ENCODE data around the gene DYSF. TPM values are rescaled to one million over a fixed set of nuclear protein-coding genes. Genes with fewer than 3 reads are reported as not detected.

Gene DYSF
- total and polyA plus RNA-seq, 2 donors (not counting 1 experiment from before 2014, with no cell fraction given) = 0.17 to 0.43 TPM

- no peaks in the 10 kb centered on the region for H3K36me3 ChIP-seq (replicated peaks in 1 of 2; ENCODE audit: control extremely low read depth in 1 of 2, control insufficient read depth in 1 of 2, extremely low read depth in 1 of 2, insufficient read depth in 2 of 2, low read length in 1 of 2)
- no peaks in the 10 kb centered on the region for H3K4me1 Mint-ChIP-seq
- CTCF ChIA-PET = no interaction called here
- peaks cover 40% of the 10 kb centered on the region for H3K27me3 Mint-ChIP-seq
- TF ChIP-seq CTCF (IDR thresholded peaks at IDR 0.05) = no peak
- no peak for TF ChIP-seq EZH2 (IDR thresholded peaks at IDR 0.05; ENCODE audit: borderline replicate concordance, insufficient read depth, low read depth, low read length, poor library complexity, severe bottlenecking)
- H3K9me3 ChIP-seq (ENCODE audit: control extremely low read depth in 1 of 3, control insufficient read depth in 2 of 3, insufficient read depth in 1 of 3, low read length in 2 of 3) = peaks cover 0 to 3% (median 0%) of the 10 kb centered on the region in 3 donors
- H3K9me3 Mint-ChIP-seq (ENCODE audit: insufficient read depth) = no peaks in the 10 kb centered on the region
- no peak for DNase-seq
- ATAC-seq (ENCODE audit: low read depth) = no peak
- H3K4me3 ChIP-seq (ENCODE audit: control extremely low read depth in 1 of 5, extremely low read depth in 1 of 5, insufficient read depth in 1 of 5, low read depth in 2 of 5, low read length in 4 of 5) = no peak overlapping the region
- 88% methylated on average over 9 of the region's 9 CpGs for WGBS (ENCODE audit: insufficient coverage)
- no peak overlapping the region for H3K27ac Mint-ChIP-seq
- no peaks in the 10 kb centered on the region for H3K4me1 ChIP-seq (ENCODE audit: control insufficient read depth in 2 of 2, insufficient read depth in 2 of 2, low read length in 2 of 2)
- POLR2A ChIA-PET = no interaction called here
- H3K27ac ChIP-seq (ENCODE audit: low read length in 2 of 2) = no peak overlapping the region
- no peak overlapping the region for H3K4me2 ChIP-seq (replicated peaks; ENCODE audit: low read depth, low read length, poor library complexity, severe bottlenecking)
- no peak overlapping the region for H3K4me3 Mint-ChIP-seq
- no peaks in the 10 kb centered on the region for H3K79me2 ChIP-seq (ENCODE audit: control insufficient read depth, insufficient read depth, low read length)
- H3K9ac ChIP-seq (ENCODE audit: low read length) = no peak overlapping the region
- H4K20me1 ChIP-seq (ENCODE audit: control insufficient read depth, insufficient read depth, low read length, poor library complexity, severe bottlenecking) = no peaks in the 10 kb centered on the region
- intact Hi-C loops (cut with micrococcal nuclease) = no loop called here
- no peak overlapping the region for H2AFZ ChIP-seq (ENCODE audit: insufficient read depth, low read depth, low read length, poor library complexity, severe bottlenecking)
- peaks cover 0 to 10% (median 0%) of the 10 kb centered on the region in 4 experiments for H3K27me3 ChIP-seq (replicated peaks in 1 of 4; ENCODE audit: control extremely low read depth in 1 of 4, control insufficient read depth in 3 of 4, insufficient read depth in 4 of 4, low read length in 3 of 4)
These were observed 147.2 kb downstream of the DYSF start for GRCh38 chr2:71600555-71600954.

GRCh38 chr2:71601136-71602114, 148.1 kb downstream of the DYSF start:
- ChIA-PET POLR2A (no interaction called here), CTCF (no interaction called here)
- no peak for TF ChIP-seq CTCF (IDR thresholded peaks at IDR 0.05)
- no peak for TF ChIP-seq EZH2 (IDR thresholded peaks at IDR 0.05; ENCODE audit: borderline replicate concordance, insufficient read depth, low read depth, low read length, poor library complexity, severe bottlenecking)
- WGBS (ENCODE audit: insufficient coverage) = 90% methylated on average over 8 of the region's 11 CpGs
- Histone ChIP-seq H3K36me3 (replicated peaks in 1 of 2; ENCODE audit: control extremely low read depth in 1 of 2, control insufficient read depth in 1 of 2, extremely low read depth in 1 of 2, insufficient read depth in 2 of 2, low read length in 1 of 2) (no peaks in the 10 kb centered on the region), H3K4me1 (ENCODE audit: control insufficient read depth in 2 of 2, insufficient read depth in 2 of 2, low read length in 2 of 2) (no peaks in the 10 kb centered on the region), H4K20me1 (ENCODE audit: control insufficient read depth, insufficient read depth, low read length, poor library complexity, severe bottlenecking) (no peaks in the 10 kb centered on the region), H3K9me3 (ENCODE audit: control extremely low read depth in 1 of 3, control insufficient read depth in 2 of 3, insufficient read depth in 1 of 3, low read length in 2 of 3) (peaks cover 0 to 3% (median 0%) of the 10 kb centered on the region in 3 donors), H3K27ac (ENCODE audit: low read length in 2 of 2) (no peak overlapping the region), H3K4me2 (replicated peaks; ENCODE audit: low read depth, low read length, poor library complexity, severe bottlenecking) (no peak overlapping the region), H2AFZ (ENCODE audit: insufficient read depth, low read depth, low read length, poor library complexity, severe bottlenecking) (no peak overlapping the region), H3K79me2 (ENCODE audit: control insufficient read depth, insufficient read depth, low read length) (no peaks in the 10 kb centered on the region), H3K27me3 (replicated peaks in 1 of 4; ENCODE audit: control extremely low read depth in 1 of 4, control insufficient read depth in 3 of 4, insufficient read depth in 4 of 4, low read length in 3 of 4) (peaks cover 0 to 15% (median 0%) of the 10 kb centered on the region in 4 experiments), H3K4me3 (ENCODE audit: control extremely low read depth in 1 of 5, extremely low read depth in 1 of 5, insufficient read depth in 1 of 5, low read depth in 2 of 5, low read length in 4 of 5) (no peak overlapping the region), H3K9ac (ENCODE audit: low read length) (no peak overlapping the region)
- Mint-ChIP-seq H3K4me3 (no peak overlapping the region), H3K27me3 (peaks cover 44% of the 10 kb centered on the region), H3K27ac (no peak overlapping the region), H3K9me3 (ENCODE audit: insufficient read depth) (no peaks in the 10 kb centered on the region), H3K4me1 (no peaks in the 10 kb centered on the region)
- intact Hi-C loops (cut with micrococcal nuclease) = no loop called here
- DNase-seq = no peak
- ATAC-seq (ENCODE audit: low read depth) = no peak

Measured in B cell (primary cell).